HL-60 (cell line): Measurements from ENCODE around the gene SSTR5.

Source experiments
- CTCF ChIP-seq: IDR thresholded peaks from one replicate; pipeline ENCODE4 v1.5.1; 2011; ENCODE audit warnings: low read length, control low read depth, inconsistent platforms; ENCODE audit not compliant: insufficient read depth
- GABPA ChIP-seq: IDR thresholded peaks from 2 replicates; pipeline ENCODE4 v1.6.1; 2012; ENCODE audit warnings: low read depth
- POLR2AphosphoS5 ChIP-seq: IDR thresholded peaks from 2 replicates; pipeline ENCODE4 v1.6.1; 2012; ENCODE audit warnings: low read depth

GRCh38 chr16:1042049-1042744, 30.4 kb upstream of the SSTR5 start:
- TF ChIP-seq CTCF: no peak
- no peak for TF ChIP-seq POLR2AphosphoS5
- TF ChIP-seq GABPA: no peak
